Stimulated activated CD4-positive, alpha-beta T cell treated with anti-CD3 and anti-CD28 coated beads, TNF-alpha, amount 100 ng/mL, for 1 hour (primary cell): ENCODE results near the gene ZMAT3.

ENCODE experiments used
- DNase-seq, 3 donors: peaks; one replicate each; pipeline ENCODE4 v3.0.0-alpha.2; 2020; ENCODE audit warnings: low read depth in 3 of 3, low spot score in 1 of 3

Gene ZMAT3

GRCh38 chr3:179026636-179027035 lies 45.0 kb downstream of the ZMAT3 start:
- no peak for DNase-seq

- DNase-seq = no peak
These were observed 50.3 kb downstream of the ZMAT3 start for GRCh38 chr3:179021119-179021903.

GRCh38 chr3:179020112-179020511 lies 51.5 kb downstream of the ZMAT3 start:
- no peak for DNase-seq

- no peak for DNase-seq
These were observed 52.8 kb downstream of the ZMAT3 start for GRCh38 chr3:179018808-179019207.

GRCh38 chr3:179016979-179017670 lies 54.5 kb downstream of the ZMAT3 start:
- DNase-seq = no peak

- DNase-seq = peak in 2 of 3 donors; percentile 36 to 42
These were observed 56.0 kb downstream of the ZMAT3 start for GRCh38 chr3:179015551-179016020.

- DNase-seq = no peak
These were observed 65.9 kb downstream of the ZMAT3 start for GRCh38 chr3:179005706-179006105.

GRCh38 chr3:179005213-179005612 lies 66.4 kb downstream of the ZMAT3 start:
- no peak for DNase-seq

- DNase-seq = no peak
These were observed 71.0 kb downstream of the ZMAT3 start for GRCh38 chr3:179000659-179001058.

- DNase-seq = no peak
These were observed 71.5 kb downstream of the ZMAT3 start for GRCh38 chr3:179000144-179000543.

- no peak for DNase-seq
These were observed 75.2 kb downstream of the ZMAT3 start for GRCh38 chr3:178996399-178996798.

- no peak for DNase-seq
These were observed 81.3 kb downstream of the ZMAT3 start for GRCh38 chr3:178990293-178990692.

- DNase-seq = no peak
These were observed 81.8 kb downstream of the ZMAT3 start for GRCh38 chr3:178989821-178990220.

- DNase-seq = no peak
These were observed 83.9 kb downstream of the ZMAT3 start for GRCh38 chr3:178987745-178988144.

GRCh38 chr3:178986456-178986855 lies 85.2 kb downstream of the ZMAT3 start:
- DNase-seq = no peak

- DNase-seq = no peak
These were observed 89.5 kb downstream of the ZMAT3 start for GRCh38 chr3:178982137-178982536.

- no peak for DNase-seq
These were observed 96.3 kb downstream of the ZMAT3 start for GRCh38 chr3:178975320-178975719.

- DNase-seq = no peak
These were observed 100.0 kb downstream of the ZMAT3 start for GRCh38 chr3:178971614-178972013.

- no peak for DNase-seq
These were observed 102.5 kb downstream of the ZMAT3 start for GRCh38 chr3:178969004-178969700.
